COLO668 (cell line): ENCODE data around the gene APOBEC3C.
"Not testable (repeated sequence)": the region's sequence is repeated elsewhere in the genome, so short reads cannot be mapped to it uniquely, and the experiment has no call there.

Source experiments
- DNase-seq: peaks from one replicate; lab custom pipeline; 2025; ENCODE audit not compliant: unreplicated experiment; lab: John Stamatoyannopoulos, UW

Gene APOBEC3C

GRCh38 chr22:38981992-38982927 is 31.8 kb upstream of the APOBEC3C start, which contains the start of gene APOBEC3B:
APOBEC3B (plus strand) TSS chr22:38982347; CDS start chr22:38982454, 107 bp downstream.
- DNase-seq = peak; percentile 83

DNA sequence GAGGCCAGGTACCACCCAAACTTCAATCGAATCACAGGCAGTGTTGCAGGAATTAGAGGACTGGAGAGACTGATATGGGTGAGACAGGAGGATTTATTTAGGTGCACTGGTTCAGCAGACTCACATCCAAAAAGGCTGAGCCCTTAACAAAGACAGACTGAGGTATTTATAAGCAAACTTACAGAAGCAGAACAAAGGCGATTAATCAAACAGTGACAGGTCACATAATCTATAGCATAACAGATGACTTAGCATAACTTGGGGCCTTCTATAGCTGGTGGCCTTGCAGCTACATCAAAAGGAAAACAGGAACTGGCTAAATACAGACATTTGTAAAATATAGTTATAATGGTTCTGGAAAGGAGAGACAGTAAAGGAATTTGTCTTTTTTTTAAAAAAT is 29.8 kb upstream of the APOBEC3C start:
- DNase-seq = no peak

GRCh38 chr22:38984784-38985757 is 29.0 kb upstream of the APOBEC3C start:
- peak; percentile 92 for DNase-seq

DNA sequence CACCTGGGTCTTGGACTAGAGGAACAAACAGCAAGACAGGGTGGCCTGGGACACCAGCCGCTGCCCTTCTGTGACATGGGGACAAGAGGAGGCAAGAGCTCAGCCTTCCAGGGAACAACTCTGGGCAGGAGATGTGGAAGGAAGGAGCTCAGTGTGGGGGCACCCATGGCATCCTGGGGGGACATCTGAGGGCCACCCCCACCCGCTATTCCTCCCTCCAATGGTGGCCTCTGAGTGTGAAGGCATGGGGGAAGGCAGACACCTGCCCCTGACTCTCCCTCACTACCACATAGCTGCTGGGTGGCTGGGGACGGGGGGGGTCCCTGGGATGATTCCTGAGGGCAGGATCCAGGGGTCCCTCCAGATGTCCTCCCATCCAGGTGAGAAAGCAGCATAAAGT is 27.4 kb upstream of the APOBEC3C start:
- no peak for DNase-seq

GRCh38 chr22:38987171-38987895 is 26.7 kb upstream of the APOBEC3C start:
- peak; percentile 6 for DNase-seq

GRCh38 chr22:38989466-38989865 is 24.6 kb upstream of the APOBEC3C start:
- peak; percentile 13 for DNase-seq

GRCh38 chr22:38992871-38993371 is 21.1 kb upstream of the APOBEC3C start:
- DNase-seq = peak; percentile 78

GRCh38 chr22:38996105-38996504 is 18.0 kb upstream of the APOBEC3C start:
- DNase-seq = no peak

DNA sequence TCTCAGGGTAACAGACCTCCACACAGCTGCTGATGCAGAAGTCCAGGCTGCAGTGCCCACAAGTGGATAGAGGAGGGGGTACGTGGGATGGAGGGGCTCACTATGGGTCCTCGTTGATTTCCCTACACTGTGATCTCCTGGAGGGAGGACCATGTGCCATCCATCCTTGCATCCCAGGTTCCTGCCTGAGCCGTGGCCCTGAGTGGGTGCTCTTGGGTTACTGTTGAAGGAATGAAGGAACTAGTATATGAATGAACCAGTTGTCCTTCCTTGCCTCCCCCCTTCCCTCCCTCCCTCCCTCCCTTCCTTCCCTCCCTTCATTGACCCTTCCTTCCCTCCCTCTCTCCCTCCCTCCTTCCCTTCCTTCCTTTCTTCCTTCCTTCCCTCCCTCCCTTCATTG is 16.5 kb upstream of the APOBEC3C start:
- DNase-seq = no peak

DNA sequence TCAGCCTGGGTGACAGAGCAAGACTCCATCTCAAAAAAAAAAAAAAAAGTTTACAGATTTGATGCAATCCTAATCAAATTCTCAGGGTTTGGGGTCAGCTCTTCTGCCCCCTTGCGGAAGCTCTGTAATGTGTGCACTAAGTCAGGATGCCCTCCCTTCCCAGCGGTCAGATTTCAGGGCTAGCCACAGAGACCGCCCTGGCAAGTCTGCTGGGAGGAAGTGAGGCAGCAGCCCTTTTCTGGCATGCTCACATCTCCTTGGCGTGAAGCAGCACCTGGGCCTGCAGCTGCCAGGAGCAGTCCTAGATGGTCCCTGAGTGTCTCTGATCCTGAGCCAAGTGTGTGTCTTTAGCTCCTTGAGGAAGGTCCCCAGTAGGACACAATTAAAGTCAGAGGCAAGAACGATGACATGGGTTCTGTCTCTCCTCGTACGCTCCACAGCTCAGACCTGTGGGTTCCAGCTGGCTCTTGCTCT is 10.9 kb upstream of the APOBEC3C start:
- DNase-seq = peak; percentile 70

GRCh38 chr22:39007177-39007576 is 6.9 kb upstream of the APOBEC3C start:
- no peak for DNase-seq

- not testable (repeated sequence) for DNase-seq
Observed at GRCh38 chr22:39008271-39008850, 5.7 kb upstream of the APOBEC3C start.

DNA sequence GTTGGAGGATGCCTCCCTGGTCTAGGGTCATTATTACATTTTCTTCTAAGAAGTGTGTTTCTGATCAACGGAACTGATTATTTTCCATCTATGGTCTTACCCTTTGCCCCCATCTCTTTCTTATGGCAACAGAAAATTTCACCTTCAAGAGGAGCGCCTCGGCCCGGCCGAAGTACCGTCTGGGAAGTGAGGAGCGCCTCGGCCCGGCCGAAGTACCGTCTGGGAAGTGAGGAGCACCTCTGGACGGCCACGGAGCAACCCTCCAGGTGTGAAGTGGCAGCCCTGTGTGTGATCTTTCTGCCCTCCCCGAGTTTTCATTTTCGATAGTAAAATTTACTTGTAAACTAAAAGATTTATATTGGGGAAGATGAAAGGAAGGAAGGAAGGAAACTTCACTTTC is 3.1 kb upstream of the APOBEC3C start:
- DNase-seq = no peak

- DNase-seq = no peak
Observed at GRCh38 chr22:39012533-39013511, 1.2 kb upstream of the APOBEC3C start.

DNA sequence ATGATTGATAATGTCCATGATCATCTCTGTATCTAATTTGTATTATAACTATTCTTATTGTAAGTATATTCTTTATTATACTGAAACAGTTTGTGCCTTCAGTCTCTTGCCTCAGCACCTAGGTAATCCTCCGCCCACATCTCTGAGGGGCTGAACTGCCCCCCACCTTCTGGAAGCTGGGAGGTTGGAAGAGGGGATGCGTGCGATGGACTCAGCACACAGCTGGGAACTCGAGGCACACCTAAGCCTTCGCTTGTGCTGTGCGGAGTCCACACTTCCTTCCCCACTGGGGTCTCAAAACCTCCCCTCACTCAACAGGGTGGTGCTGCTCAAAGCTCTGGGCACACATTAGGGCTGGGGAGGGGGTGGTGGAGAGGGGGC is 506 bp upstream of the APOBEC3C start:
- not testable (repeated sequence) for DNase-seq

DNA sequence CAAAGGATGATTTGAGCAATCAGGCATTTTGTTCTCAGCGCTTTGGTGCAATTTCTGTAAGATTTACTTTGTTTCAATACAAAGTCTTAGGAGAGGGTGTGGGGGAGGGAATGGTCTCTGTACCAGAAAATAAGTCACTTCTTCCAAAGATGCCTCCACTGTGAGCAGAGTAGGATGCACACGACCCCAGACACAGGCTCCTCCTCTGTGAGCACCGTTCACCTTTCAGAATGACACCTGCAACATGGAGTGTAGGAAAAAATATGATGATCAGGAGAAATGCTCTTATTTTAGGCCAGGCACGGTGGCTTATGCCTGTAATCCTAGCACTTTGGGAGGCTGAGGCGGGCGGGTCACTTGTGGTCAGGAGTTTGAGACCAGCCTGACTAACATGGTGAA is 665 bp downstream of the APOBEC3C start:
- not testable (repeated sequence) for DNase-seq

- DNase-seq = no peak
Observed at GRCh38 chr22:39016592-39016991, 2.5 kb downstream of the APOBEC3C start.

- no peak for DNase-seq
Observed at GRCh38 chr22:39017596-39018365, 3.7 kb downstream of the APOBEC3C start.
